Astrocyte of the cerebellum (primary cell): ENCODE results near the gene RAPGEFL1.

Experiments used
- DNase-seq: peaks from one replicate; pipeline ENCODE4 v3.0.0-alpha.2; 2011; ENCODE audit warnings: low read depth
- H3K4me3 ChIP-seq: 2 replicates; pipeline ENCODE4 v1.5.1; 2011; ENCODE audit warnings: mild to moderate bottlenecking, low read depth, low read length, moderate library complexity
- in situ Hi-C: cut with HindIII; loops from 2 replicates; pipeline ENCODE4 v1.10.0; 2017; ENCODE audit warnings: low sequenced_read_pairs
- TF ChIP-seq, protein P1 (sequence below): IDR thresholded peaks from 2 replicates; pipeline ENCODE4 v1.5.1; 2012; ENCODE audit warnings: low read length, low read depth, moderate library complexity, mild to moderate bottlenecking; ENCODE audit errors: missing control alignments

RAPGEFL1 gene

DNA sequence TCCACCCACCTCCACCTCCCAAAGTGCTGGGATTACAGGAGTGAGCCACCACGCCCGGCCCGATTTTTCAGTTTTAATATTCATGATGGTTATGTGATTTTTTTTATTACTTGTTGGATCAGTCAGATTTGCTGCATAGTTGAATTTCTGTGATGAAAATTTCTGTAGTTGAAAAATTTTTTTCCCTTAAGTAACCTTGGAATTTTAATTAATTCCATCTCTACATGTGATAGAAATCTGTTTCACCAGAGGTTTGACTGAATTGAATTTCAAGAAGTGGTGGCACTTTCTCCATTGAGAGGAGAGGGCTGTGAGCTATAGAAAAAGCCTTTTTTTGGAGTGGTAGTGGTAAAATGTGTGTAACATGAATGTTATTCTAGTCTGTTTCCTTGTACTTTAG lies 66.5 kb downstream of the RAPGEFL1 start:
- no peak overlapping the region for H3K4me3 ChIP-seq
- DNase-seq: no peak
- TF ChIP-seq, protein P1, sequence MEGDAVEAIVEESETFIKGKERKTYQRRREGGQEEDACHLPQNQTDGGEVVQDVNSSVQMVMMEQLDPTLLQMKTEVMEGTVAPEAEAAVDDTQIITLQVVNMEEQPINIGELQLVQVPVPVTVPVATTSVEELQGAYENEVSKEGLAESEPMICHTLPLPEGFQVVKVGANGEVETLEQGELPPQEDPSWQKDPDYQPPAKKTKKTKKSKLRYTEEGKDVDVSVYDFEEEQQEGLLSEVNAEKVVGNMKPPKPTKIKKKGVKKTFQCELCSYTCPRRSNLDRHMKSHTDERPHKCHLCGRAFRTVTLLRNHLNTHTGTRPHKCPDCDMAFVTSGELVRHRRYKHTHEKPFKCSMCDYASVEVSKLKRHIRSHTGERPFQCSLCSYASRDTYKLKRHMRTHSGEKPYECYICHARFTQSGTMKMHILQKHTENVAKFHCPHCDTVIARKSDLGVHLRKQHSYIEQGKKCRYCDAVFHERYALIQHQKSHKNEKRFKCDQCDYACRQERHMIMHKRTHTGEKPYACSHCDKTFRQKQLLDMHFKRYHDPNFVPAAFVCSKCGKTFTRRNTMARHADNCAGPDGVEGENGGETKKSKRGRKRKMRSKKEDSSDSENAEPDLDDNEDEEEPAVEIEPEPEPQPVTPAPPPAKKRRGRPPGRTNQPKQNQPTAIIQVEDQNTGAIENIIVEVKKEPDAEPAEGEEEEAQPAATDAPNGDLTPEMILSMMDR: no peak
- in situ Hi-C loops: no loop called here

DNA sequence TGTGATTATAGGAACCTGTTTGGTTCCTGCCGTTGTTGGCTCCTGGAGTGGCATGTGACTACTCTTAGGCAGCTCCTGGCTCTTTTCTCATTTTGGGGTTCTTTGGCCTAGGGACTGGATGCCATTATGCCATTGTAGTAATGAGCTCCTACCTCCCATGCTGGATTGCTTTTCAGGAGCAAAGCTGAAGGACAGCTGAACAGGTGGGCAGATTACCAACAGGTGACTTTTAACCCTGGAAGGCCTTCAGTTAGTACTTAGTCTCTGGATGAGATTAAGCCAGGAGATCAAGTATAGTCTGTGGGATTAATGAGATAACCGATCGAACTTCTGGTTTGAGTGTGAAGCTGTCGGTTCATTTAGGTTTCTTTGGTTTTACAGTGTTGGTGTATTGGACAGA lies 67.0 kb downstream of the RAPGEFL1 start:
- in situ Hi-C loops: no loop called here
- no peak for DNase-seq
- TF ChIP-seq, protein P1: no peak
- no peak overlapping the region for H3K4me3 ChIP-seq
